Stimulated activated naive CD8-positive, alpha-beta T cell treated with anti-CD3 and anti-CD28 coated beads, Interleukin-15, amount 100 ng/mL, for 72 hours (primary cell): ENCODE measurements around the gene ZNF292.
"Not testable (repeated sequence)": the region's sequence is repeated elsewhere in the genome, so short reads cannot be mapped to it uniquely, and the experiment has no call there.

ENCODE experiments used
- ATAC-seq: fragments of 150-1000 bp; cut with Tn5 transposase; 2 replicates; pipeline ENCODE4 v1.10.0; 2021; ENCODE audit warnings: mild to moderate bottlenecking, moderate library complexity
- DNase-seq, 2 donors: peaks; one replicate each; pipeline ENCODE4 v3.0.0; 2021 to 2022
- H3K27ac Mint-ChIP-seq, 2 donors: one replicate each; pipeline ENCODE4 v1.8.0; 2022; ENCODE audit warnings: mild to moderate bottlenecking in 2 of 2, mixed read lengths in 2 of 2, moderate library complexity in 2 of 2
- H3K27me3 Mint-ChIP-seq: one replicate; pipeline ENCODE4 v1.8.0; 2022; ENCODE audit warnings: mixed read lengths
- H3K4me1 Mint-ChIP-seq: one replicate; pipeline ENCODE4 v1.8.0; 2022; ENCODE audit warnings: mild to moderate bottlenecking, mixed read lengths
- H3K4me3 Mint-ChIP-seq, 2 donors: one replicate each; pipeline ENCODE4 v1.8.0; 2022; ENCODE audit warnings: mild to moderate bottlenecking in 2 of 2, mixed read lengths in 2 of 2, moderate library complexity in 1 of 2
- H3K9me3 Mint-ChIP-seq, 2 donors: one replicate each; pipeline ENCODE4 v1.8.0; 2022; ENCODE audit warnings: mixed read lengths in 2 of 2

ZNF292 gene

DNA sequence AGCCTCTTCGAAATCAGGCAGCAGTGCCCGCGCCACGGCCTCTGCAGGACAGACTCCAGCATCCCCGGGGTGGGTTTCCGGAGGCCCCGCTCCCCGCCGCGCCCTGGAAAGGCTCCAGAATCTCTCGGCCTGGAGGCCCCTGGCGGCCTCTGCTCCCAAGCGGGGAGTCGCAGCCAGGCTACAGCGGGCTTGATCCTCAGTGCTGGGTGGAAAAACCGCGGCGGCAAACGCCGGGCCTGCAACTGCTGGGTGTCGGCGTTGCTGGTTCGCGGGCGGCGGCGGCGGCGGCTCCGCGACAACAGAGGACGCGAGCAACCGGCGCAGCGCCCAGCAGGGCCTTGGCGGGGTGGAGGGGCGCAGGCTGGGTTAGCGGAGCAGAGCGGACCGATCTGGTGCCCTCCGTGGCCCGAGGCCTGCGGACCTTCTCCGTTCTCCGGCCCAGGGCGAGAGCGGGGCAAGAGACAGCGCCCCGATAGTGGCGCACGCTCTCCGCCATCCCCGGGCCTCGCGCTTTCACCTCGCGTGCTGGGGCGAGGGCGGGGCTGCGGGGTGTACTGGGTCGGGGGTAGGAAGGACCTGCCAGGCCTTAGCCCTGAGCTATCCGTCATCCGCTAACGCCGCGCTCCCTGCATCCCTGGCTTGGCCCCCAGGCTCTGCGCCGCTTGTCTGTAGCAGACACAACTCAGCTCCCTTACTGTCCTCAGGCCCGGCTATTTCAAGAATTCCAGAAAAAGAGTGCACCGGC is 3.4 kb upstream of the ZNF292 start:
- H3K27me3 Mint-ChIP-seq = no peaks in the 10 kb centered on the region
- no peaks in the 10 kb centered on the region for H3K9me3 Mint-ChIP-seq
- H3K4me3 Mint-ChIP-seq = peak overlapping the region; percentile 83 to 87
- peak; percentile 82 to 83 for DNase-seq
- H3K4me1 Mint-ChIP-seq = peaks cover 40% of the 10 kb centered on the region
- peak overlapping the region; percentile 97 to 98 for H3K27ac Mint-ChIP-seq
- ATAC-seq = peak; percentile 56

DNA sequence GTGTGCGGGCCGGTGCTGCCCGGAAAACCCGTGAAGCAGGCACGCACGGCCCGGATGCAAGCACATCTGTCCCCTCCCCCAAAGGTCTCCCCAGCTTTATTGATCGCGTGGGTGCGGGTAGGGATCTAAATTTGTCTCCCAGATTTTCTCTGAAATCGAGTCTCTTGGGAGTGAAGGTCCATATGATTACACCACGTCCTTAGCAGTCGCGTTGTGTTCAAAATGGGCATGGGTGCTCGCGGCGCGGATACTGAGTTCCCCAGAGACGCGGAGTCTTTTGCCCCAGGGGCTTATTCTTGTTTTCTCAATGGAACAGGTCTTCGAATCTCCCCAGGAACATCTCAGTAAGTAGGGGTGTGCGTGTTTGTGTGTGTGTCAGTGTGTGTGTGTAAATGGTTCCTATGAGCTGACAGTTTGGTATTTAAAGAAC is 2.8 kb upstream of the ZNF292 start:
- DNase-seq (no peak), ATAC-seq (no peak)
- Mint-ChIP-seq H3K9me3 (no peaks in the 10 kb centered on the region), H3K27ac (peak overlapping the region; percentile 97 to 98), H3K4me1 (peaks cover 41% of the 10 kb centered on the region), H3K27me3 (no peaks in the 10 kb centered on the region), H3K4me3 (peak overlapping the region; percentile 83 to 87)

DNA sequence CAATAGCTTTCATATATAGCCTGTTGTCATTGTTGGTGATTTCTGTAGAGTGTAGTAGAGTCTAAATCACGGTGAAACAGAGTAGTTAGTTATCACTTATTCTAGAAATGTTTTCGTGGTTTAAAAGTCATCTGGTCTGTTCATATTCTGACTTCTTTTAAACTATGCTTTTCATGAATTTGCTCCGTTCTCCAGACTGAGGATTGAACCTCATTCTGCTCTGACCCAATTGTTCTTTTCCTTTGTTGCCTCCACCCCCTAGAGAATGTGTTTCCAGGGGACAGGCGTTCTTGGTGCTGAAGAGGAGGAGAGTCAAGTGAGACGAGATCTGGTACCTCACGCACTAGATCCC is 748 bp upstream of the ZNF292 start:
- H3K4me3 Mint-ChIP-seq = peak overlapping the region; percentile 83 to 87
- peaks cover 50% of the 10 kb centered on the region for H3K4me1 Mint-ChIP-seq
- peak overlapping the region; percentile 98 to 99 for H3K27ac Mint-ChIP-seq
- no peak for DNase-seq
- H3K9me3 Mint-ChIP-seq = no peaks in the 10 kb centered on the region
- H3K27me3 Mint-ChIP-seq = no peaks in the 10 kb centered on the region
- ATAC-seq = no peak

DNA sequence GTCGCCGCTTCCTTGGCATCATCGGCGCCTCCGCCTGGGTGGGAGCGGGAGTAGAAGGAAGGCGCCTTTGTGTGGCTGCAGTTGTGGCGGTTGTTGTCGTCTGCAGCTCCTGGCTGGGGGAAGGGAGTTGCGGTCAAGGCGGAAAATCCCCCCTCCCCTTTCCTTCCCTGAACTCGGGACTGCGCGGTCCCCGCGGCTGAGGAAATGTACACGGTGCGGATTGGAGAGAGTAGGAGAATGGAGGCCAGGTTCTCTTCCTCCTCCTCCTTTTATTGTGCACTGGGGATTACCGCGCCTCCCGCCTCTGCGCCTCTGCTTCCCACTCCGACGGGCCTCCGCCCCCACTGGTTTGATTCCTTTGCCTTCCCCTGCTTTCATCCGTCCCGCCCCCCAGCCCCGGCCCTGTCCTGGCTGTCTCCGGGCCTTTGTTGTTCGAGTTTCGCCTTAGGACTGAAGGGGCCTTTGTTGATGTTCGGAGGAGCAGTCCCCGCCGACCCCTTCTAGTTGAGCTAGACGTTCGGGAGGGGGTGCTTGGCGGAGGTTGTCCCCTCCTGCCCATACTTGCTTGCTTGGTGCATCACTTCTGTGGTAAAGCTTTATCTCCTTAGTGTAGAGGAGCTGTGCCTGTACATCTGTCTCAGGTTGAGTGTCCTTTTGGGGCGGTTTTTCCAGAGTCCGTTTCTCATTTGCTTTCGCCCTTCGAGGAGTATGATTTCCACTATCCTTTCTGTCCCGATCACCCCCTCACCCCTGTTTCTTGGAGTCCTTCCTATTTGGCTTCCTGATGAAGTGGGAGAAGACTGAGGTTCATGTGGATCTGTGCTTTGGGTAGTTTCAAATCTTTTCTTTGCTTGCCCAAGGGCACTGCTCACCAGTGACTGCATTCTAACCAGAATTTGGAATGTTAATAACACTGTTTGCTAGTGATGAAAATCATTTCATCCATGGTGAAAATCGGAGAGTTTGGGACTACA is 764 bp downstream of the ZNF292 start:
- Mint-ChIP-seq H3K4me3 (peak overlapping the region; percentile 83 to 87), H3K27me3 (no peaks in the 10 kb centered on the region), H3K27ac (peak overlapping the region; percentile 95 to 99), H3K9me3 (no peaks in the 10 kb centered on the region), H3K4me1 (peaks cover 56% of the 10 kb centered on the region)
- DNase-seq = peak in 1 of 2 donors; percentile 32
- ATAC-seq = peak; percentile 1

DNA sequence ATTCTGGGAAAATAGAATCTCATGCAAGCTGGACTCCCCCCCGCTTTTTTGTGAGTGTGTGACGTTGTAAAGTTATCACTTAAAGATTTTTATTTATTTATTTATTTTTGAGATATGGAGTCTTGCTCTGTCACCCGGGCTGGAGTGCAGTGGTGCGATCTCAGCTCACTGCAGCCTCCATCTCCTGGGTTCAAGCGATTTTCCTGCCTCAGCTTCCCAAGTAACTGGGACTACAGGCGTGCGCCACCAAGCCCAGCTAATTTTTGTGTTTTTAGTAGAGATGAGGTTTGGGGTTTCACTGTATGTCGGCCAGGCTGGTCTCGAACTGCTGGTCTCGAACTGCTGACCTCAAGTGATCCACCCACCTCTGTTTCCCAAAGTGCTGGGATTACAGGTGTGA is 2.2 kb downstream of the ZNF292 start:
- H3K27ac Mint-ChIP-seq = not testable (repeated sequence)
- peaks cover 59% of the 10 kb centered on the region for H3K4me1 Mint-ChIP-seq

DNA sequence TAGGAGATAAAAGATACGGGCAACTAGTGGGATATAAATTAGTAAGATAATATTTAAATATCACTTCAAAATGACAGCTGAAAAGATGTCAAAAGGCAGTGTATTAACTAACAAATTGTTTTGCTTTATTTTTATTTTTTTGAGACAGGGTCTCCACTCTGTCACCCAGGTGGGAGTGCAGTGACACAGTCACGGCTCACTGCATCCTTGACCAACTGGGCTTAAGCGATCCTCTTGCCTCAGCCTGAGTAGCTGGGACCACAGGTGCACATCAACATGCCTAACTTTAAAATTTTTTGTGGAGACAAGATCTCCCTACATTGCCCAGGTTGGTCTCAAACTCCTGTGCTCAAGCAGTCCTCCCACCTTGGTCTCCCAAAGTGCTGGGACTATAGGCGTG is 5.9 kb downstream of the ZNF292 start:
- peaks cover 71% of the 10 kb centered on the region for H3K4me1 Mint-ChIP-seq
- ATAC-seq (no peak), DNase-seq (no peak)
- H3K9me3 Mint-ChIP-seq = no peaks in the 10 kb centered on the region
- no peak overlapping the region for H3K27ac Mint-ChIP-seq
- no peak overlapping the region for H3K4me3 Mint-ChIP-seq
- no peaks in the 10 kb centered on the region for H3K27me3 Mint-ChIP-seq

More for the DNA sequence above, 2.2 kb downstream of the ZNF292 start:
- H3K4me3 Mint-ChIP-seq = peak overlapping the region in 1 of 2 donors; percentile 41
- not testable (repeated sequence) for H3K27me3 Mint-ChIP-seq, DNase-seq, ATAC-seq, H3K9me3 Mint-ChIP-seq

DNA sequence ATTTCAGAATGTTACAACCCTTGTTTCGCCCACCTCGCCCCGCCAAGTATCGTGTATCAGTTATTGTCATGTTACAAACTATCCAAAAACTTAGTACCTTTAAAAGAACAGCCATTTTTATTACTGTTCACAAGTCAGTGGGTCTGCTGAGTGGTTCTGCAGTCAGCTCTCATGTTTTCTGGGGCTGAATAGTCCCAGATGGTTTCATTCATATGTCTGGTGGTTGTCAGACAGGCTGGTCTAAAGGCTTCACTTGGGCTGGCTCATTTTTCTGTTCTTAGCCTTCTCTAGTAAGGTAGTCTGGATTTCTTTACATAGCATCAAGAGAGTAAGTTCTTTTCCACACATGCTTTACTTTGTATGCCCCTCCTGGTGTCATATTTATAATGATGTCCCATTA is 8.6 kb downstream of the ZNF292 start:
- no peak for ATAC-seq
- peaks cover 67% of the 10 kb centered on the region for H3K4me1 Mint-ChIP-seq
- DNase-seq = no peak
- no peaks in the 10 kb centered on the region for H3K9me3 Mint-ChIP-seq
- H3K4me3 Mint-ChIP-seq = no peak overlapping the region
- peak overlapping the region in 1 of 2 donors; percentile 3 for H3K27ac Mint-ChIP-seq
- H3K27me3 Mint-ChIP-seq = no peaks in the 10 kb centered on the region

DNA sequence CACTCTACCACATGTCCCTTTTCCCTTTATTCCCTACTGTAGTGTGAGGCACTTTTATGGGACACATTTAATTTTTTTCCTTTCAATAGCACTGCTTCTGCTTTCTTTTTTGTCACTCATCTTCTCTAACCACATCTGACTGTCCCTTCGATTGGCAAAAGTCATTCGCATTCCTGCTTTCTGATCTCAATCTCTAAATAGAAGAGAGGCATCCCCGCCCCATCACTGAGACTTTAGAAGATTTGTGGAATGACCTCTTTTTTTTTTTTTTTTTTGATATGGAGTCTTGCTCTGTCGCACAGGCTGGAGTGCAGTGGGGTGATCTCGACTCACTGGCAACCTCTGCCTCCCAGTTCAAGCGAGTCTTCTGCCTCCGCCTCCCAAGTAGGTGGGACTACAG is 9.1 kb downstream of the ZNF292 start:
- no peak for ATAC-seq
- no peak for DNase-seq
- Mint-ChIP-seq H3K4me3 (no peak overlapping the region), H3K9me3 (no peaks in the 10 kb centered on the region), H3K4me1 (peaks cover 67% of the 10 kb centered on the region), H3K27me3 (no peaks in the 10 kb centered on the region), H3K27ac (no peak overlapping the region)

DNA sequence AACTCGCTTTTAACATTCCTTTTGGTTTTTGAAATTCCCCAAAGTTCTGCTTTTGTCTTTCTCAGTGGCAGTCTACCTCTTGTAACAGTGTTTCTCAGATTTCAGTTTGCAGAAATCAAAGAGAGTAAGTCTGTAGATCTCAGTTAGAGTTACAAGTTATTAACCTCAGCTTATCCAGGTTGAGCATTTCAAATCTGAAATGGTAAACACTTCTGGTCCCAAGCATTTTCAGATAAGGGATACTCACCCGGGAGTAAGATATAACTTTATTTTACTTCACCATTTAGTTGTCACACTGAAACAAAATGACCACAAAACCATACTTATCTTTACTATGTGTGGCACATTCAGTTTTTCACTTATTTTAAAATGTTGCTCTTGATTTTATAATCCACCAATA is 9.8 kb downstream of the ZNF292 start:
- H3K27me3 Mint-ChIP-seq = no peaks in the 10 kb centered on the region
- no peak for DNase-seq
- no peaks in the 10 kb centered on the region for H3K9me3 Mint-ChIP-seq
- no peak overlapping the region for H3K4me3 Mint-ChIP-seq
- peaks cover 64% of the 10 kb centered on the region for H3K4me1 Mint-ChIP-seq
- no peak overlapping the region for H3K27ac Mint-ChIP-seq
- ATAC-seq = no peak

DNA sequence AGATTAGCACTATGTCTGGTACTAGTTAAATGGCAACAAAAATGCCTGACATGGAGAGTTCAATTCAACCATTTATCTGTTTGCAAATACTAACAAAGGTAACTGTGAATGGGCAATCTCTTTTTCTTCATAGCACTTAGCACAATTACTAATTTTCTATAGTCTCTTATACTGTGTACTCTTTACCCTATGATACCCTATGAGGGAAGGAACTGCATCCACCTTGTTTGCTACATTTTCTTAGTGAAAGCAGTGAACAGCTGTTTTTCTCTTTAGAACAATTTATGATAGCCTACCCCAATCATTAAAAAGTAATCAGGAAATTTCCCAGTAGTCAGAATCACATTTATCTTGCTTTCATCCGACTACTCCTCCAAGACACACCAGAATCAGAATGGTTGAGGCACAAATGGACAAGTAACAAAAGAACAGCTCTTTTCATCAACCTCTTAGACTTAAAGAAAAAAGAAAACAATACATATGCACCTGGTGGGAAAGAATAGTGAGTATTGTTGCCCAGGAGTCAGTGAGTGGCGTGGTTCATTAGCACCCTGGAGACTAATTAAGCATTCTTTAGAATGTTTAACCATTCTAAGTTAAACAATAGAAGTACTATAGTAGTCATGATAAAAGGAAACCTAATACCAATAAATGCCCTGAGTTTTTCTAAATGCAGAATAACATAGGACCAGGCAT is 16.7 kb downstream of the ZNF292 start:
- Mint-ChIP-seq H3K9me3 (peaks cover 0 to 5% of the 10 kb centered on the region in 2 donors), H3K4me3 (no peak overlapping the region), H3K27me3 (no peaks in the 10 kb centered on the region), H3K4me1 (peaks cover 61% of the 10 kb centered on the region), H3K27ac (no peak overlapping the region)
- ATAC-seq (no peak), DNase-seq (no peak)

DNA sequence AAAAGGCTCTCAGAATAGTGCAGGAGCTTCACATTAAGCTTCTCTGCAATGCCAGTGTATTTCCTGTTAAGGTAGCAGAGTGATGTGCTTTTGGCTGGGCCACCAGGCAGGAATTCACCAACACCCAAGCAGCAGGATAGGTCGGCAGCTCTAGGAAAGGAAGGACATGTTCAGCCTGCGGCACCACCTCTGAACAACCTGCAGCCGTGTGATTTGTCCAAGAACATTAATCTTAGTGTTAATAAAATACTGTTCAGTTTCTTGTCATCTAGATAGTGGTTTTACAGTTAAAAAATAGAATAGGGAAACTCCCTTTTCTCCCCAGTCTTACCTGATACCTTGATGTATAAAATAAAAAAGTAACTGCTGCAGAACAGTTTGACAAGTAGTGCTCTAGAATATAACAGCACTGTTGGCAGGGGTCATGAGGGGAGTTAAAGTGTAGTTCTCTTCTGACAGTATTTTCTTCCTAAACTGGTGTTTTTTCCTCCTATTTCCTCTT is 18.8 kb downstream of the ZNF292 start:
- DNase-seq (no peak), ATAC-seq (peak; percentile 40)
- H3K4me3 Mint-ChIP-seq = peak overlapping the region in 1 of 2 donors; percentile 44
- peaks cover 0 to 11% of the 10 kb centered on the region in 2 donors for H3K9me3 Mint-ChIP-seq
- H3K27me3 Mint-ChIP-seq = no peaks in the 10 kb centered on the region
- peaks cover 72% of the 10 kb centered on the region for H3K4me1 Mint-ChIP-seq
- no peak overlapping the region for H3K27ac Mint-ChIP-seq

DNA sequence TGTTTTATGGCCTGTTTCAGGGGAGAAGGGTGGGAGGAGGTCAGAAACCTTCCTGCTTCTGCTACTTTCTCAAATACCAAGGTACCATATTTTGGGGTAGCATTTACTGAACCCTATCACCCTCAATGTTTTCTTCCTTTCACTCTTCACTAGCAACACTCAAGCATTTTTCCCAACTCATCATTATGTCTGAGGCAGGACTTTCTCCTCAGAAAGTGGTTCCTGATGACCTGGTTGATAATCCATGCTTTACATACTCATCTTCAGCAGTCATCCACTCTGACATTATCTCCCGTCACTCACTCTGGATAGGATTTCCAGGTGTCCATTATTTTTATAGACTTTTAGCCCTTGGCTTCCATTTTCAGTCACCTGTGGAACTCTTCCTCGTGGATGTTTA is 21.1 kb downstream of the ZNF292 start:
- ATAC-seq = no peak
- peaks cover 90% of the 10 kb centered on the region for H3K4me1 Mint-ChIP-seq
- H3K27ac Mint-ChIP-seq = no peak overlapping the region
- no peak for DNase-seq
- H3K9me3 Mint-ChIP-seq = peaks cover 0 to 11% of the 10 kb centered on the region in 2 donors
- H3K4me3 Mint-ChIP-seq = no peak overlapping the region
- no peaks in the 10 kb centered on the region for H3K27me3 Mint-ChIP-seq

DNA sequence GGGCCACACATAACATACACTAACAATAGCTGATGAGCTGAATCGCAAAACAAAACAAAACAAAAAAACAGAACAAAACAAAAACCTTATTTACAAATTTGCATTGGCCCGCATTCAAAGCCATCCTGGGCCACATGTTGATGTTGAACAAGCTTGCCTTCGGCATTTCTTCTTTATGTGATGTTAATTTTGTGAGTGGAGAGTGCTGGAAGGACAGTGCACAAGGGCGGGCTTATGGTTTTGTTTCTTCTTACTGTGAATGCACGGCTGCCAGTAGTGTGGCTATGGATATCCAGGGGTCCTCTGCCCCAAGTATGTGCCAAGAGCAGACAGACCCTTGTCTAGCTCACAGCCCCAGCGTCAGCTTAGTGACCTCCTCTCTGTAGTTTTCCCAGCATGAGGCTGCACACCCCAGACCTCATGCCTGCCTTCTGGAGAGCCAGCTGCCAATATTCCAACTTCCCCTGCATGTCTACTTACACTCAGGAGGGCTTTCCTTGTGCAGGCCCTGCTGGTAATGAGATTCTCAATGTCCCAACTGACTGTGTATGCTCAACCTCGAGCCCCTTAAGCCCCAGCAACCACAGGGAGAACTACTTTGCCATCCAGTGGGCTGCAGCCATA is 24.9 kb downstream of the ZNF292 start:
- no peak for ATAC-seq
- Mint-ChIP-seq H3K4me1 (peaks cover 89% of the 10 kb centered on the region), H3K4me3 (peak overlapping the region in 1 of 2 donors; percentile 5), H3K27ac (peak overlapping the region in 1 of 2 donors; percentile 67), H3K9me3 (peaks cover 0 to 11% of the 10 kb centered on the region in 2 donors), H3K27me3 (no peaks in the 10 kb centered on the region)
- DNase-seq = no peak

DNA sequence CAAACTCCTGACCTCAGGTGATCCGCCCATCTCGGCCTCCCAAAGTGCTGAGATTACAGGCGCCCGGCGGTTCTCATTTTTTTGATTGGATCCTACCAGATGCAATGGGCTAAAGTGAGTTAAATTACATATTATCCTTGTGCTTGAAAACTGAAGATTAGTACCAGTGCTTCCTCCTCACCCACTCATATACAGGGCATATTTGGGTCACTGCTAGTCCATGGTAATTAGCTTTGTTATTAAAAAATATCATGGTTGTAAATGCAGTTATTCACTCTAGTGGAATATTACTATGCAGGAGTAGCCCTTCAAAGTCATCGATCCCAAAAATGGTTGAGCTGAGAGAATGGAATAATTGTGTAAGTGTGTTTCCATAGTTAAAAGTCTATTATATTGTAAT is 26.5 kb downstream of the ZNF292 start:
- Mint-ChIP-seq H3K27ac (peak overlapping the region; percentile 54 to 87), H3K9me3 (peaks cover 0 to 7% of the 10 kb centered on the region in 2 donors), H3K4me3 (peak overlapping the region; percentile 41 to 62), H3K27me3 (no peaks in the 10 kb centered on the region), H3K4me1 (peaks cover 85% of the 10 kb centered on the region)
- DNase-seq (no peak), ATAC-seq (no peak)

DNA sequence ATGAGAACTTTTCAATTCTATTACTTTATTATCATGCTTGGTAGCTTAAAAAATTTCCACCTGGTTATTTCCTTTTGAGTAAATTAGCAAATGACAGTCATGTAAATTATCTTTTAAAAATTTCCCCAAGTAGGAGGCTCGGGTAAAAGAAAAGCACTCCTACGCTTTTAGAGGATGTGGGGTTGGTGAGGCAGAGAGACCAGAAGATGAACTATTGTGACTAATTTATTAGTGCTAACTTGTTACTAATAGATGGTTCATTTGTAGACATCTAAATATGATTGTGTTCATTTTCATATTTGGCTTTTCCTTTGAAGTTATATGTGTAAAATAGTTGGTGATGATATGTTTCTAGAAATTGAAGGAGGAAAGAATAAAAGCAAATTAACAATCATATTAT is 27.0 kb downstream of the ZNF292 start:
- Mint-ChIP-seq H3K27me3 (no peaks in the 10 kb centered on the region), H3K4me3 (peak overlapping the region; percentile 41 to 62), H3K27ac (peak overlapping the region; percentile 54 to 87), H3K4me1 (peaks cover 82% of the 10 kb centered on the region), H3K9me3 (peaks cover 0 to 3% of the 10 kb centered on the region in 2 donors)
- DNase-seq (peak in 1 of 2 donors; percentile 43), ATAC-seq (peak; percentile 92)
